Keratinocyte (primary cell): ENCODE data around the gene ENO1. TPM values are rescaled to one million over a fixed set of nuclear protein-coding genes. Genes with fewer than 3 reads are reported as not detected.

Experiments
- DNase-seq: peaks from one replicate; pipeline ENCODE4 v3.0.0-alpha.2; 2011; ENCODE audit warnings: low read depth, missing footprints, low spot score
- FAIRE-seq: peaks from 2 replicates; lab custom pipeline; 2011; peaks lifted over from hg19 to GRCh38; lab: Jason Lieb, UNC
- H2AFZ ChIP-seq: 2 replicates; pipeline ENCODE4 v1.6.0; 2012; ENCODE audit warnings: low read length, control low read depth, inconsistent platforms; ENCODE audit not compliant: control insufficient read depth
- H3K27ac ChIP-seq: 2 replicates; pipeline ENCODE4 v1.5.1; 2011; ENCODE audit warnings: low read length; ENCODE audit not compliant: control insufficient read depth, insufficient read depth
- H3K27me3 ChIP-seq: 3 replicates; pipeline ENCODE4 v1.6.0; 2011; ENCODE audit warnings: low read length; ENCODE audit not compliant: control insufficient read depth, insufficient read depth; ENCODE audit errors: extremely low read depth
- H3K36me3 ChIP-seq, 2 experiments: 2 replicates in 1 of 2; 3 replicates in 1 of 2; pipeline ENCODE4 v1.5.1; 2011; ENCODE audit warnings: low read length in 2 of 2, mild to moderate bottlenecking in 1 of 2; ENCODE audit not compliant: control insufficient read depth in 2 of 2, insufficient read depth in 2 of 2; ENCODE audit errors: extremely low read depth in 1 of 2
- H3K4me1 ChIP-seq: 3 replicates; pipeline ENCODE4 v1.5.1; 2011; ENCODE audit warnings: low read length; ENCODE audit not compliant: control insufficient read depth, insufficient read depth; ENCODE audit errors: extremely low read depth
- H3K4me2 ChIP-seq: 3 replicates; pipeline ENCODE4 v1.6.0; 2011; ENCODE audit warnings: low read depth, low read length; ENCODE audit not compliant: control insufficient read depth, insufficient read depth; ENCODE audit errors: extremely low read depth
- H3K4me3 ChIP-seq, 3 experiments: fragments of 200-600 bp in 1 of 3; sonication (generic) in 1 of 3; 2 replicates in 2 of 3; 3 replicates in 1 of 3; pipeline ENCODE4 v1.5.1; 2011 to 2016; ENCODE audit warnings: low read length in 3 of 3, mild to moderate bottlenecking in 3 of 3, control low read depth in 2 of 3, inconsistent platforms in 1 of 3, low read depth in 1 of 3, mixed read lengths in 1 of 3, mixed run types in 1 of 3, moderate library complexity in 1 of 3; ENCODE audit not compliant: control insufficient read depth in 2 of 3, insufficient read depth in 2 of 3; ENCODE audit errors: extremely low read depth in 1 of 3
- H3K79me2 ChIP-seq: 2 replicates; pipeline ENCODE4 v1.6.0; 2012; ENCODE audit warnings: low read length; ENCODE audit not compliant: control insufficient read depth, insufficient read depth
- H3K9ac ChIP-seq: 3 replicates; pipeline ENCODE4 v1.6.0; 2011; ENCODE audit warnings: low read length; ENCODE audit not compliant: control insufficient read depth, insufficient read depth; ENCODE audit errors: extremely low read depth
- H3K9me1 ChIP-seq: 3 replicates; pipeline ENCODE4 v1.6.0; 2011; ENCODE audit warnings: low read length; ENCODE audit not compliant: control insufficient read depth, insufficient read depth; ENCODE audit errors: extremely low read depth
- H3K9me3 ChIP-seq: 2 replicates; pipeline ENCODE4 v1.5.1; 2012; ENCODE audit warnings: low read depth, low read length; ENCODE audit not compliant: control insufficient read depth
- H4K20me1 ChIP-seq: 3 replicates; pipeline ENCODE4 v1.6.0; 2011; ENCODE audit warnings: low read length; ENCODE audit not compliant: control insufficient read depth, insufficient read depth; ENCODE audit errors: extremely low read depth
- CTCF ChIP-seq, 3 experiments: IDR thresholded peaks in 1 of 3; conservative IDR thresholded peaks in 1 of 3; optimal IDR thresholded peaks in 1 of 3; 2 replicates in 2 of 3; 3 replicates in 1 of 3; pipeline versions ENCODE3 to v1.5.1; 2011; ENCODE audit warnings: low read length in 3 of 3, mild to moderate bottlenecking in 3 of 3, moderate library complexity in 2 of 3, control low read depth in 1 of 3, inconsistent platforms in 1 of 3; ENCODE audit not compliant: insufficient read depth in 2 of 3; ENCODE audit errors: extremely low read depth in 1 of 3
- EZH2 ChIP-seq: IDR thresholded peaks from one replicate; pipeline ENCODE4 v1.6.1; 2012; ENCODE audit warnings: inconsistent platforms, mild to moderate bottlenecking, low read length, moderate library complexity
- dilution Hi-C: fragments of 300-500 bp; cut with MboI; formaldehyde crosslinking; loops from one replicate; pipeline ENCODE4 v1.7.0; 2020; ENCODE audit warnings: low sequenced_read_pairs; ENCODE audit not compliant: extremely low pct_ligation_motif_present
- polyA plus RNA-seq, 5 experiments: library from polyadenylated mRNA; depleted of rRNA in 3 of 5; stranded (reverse) in 3 of 5; stranded (forward) in 1 of 5; unstranded in 1 of 5; fragments of >200 nt; gene quantifications; 1 replicate in 1 of 5; 2 replicates in 3 of 5; 3 replicates in 1 of 5; pipeline versions ENCODE4 v1.2.1 to v1.2.3, GENCODE V29; 2011 to 2012; ENCODE audit warnings: missing spikeins in 2 of 5, low read depth in 1 of 5, low replicate concordance in 1 of 5

ENO1 gene
- polyA plus RNA-seq, 1 donor (not counting 4 experiments of a cell fraction or from before 2014, with no cell fraction given): 1,908 TPM

- H3K27ac ChIP-seq: no peak overlapping the region
- no peaks in the 10 kb centered on the region for H3K9me3 ChIP-seq
- DNase-seq: no peak
- H3K9me1 ChIP-seq: no peaks in the 10 kb centered on the region
- FAIRE-seq: no peak
- dilution Hi-C loops: no loop called here
- no peak overlapping the region for H2AFZ ChIP-seq
- H3K4me3 ChIP-seq: no peak overlapping the region
- no peaks in the 10 kb centered on the region for H3K4me1 ChIP-seq
- no peak for TF ChIP-seq EZH2
- no peak for TF ChIP-seq CTCF (optimal IDR thresholded peaks at IDR 0.05 in 1 of 3, IDR thresholded peaks at IDR 0.05 in 1 of 3, conservative IDR thresholded peaks at IDR 0.05 in 1 of 3; ENCODE audit: extremely low read depth in 1 of 3, insufficient read depth in 2 of 3, low read length in 3 of 3)
- no peaks in the 10 kb centered on the region for H3K27me3 ChIP-seq
- H3K79me2 ChIP-seq: no peaks in the 10 kb centered on the region
- H3K4me2 ChIP-seq: no peak overlapping the region
- peaks cover 1% of the 10 kb centered on the region for H4K20me1 ChIP-seq
- H3K9ac ChIP-seq: no peak overlapping the region
- H3K36me3 ChIP-seq: peaks cover 4 to 8% of the 10 kb centered on the region in 2 experiments
Observed at GRCh38 chr1:8854240-8854639, 24.2 kb downstream of the ENO1 start.

GRCh38 chr1:8851060-8851459 is 27.4 kb downstream of the ENO1 start:
- no peak overlapping the region for H3K4me2 ChIP-seq
- FAIRE-seq: no peak
- H3K9me1 ChIP-seq: no peaks in the 10 kb centered on the region
- H3K9me3 ChIP-seq: no peaks in the 10 kb centered on the region
- H3K27me3 ChIP-seq: no peaks in the 10 kb centered on the region
- no peak overlapping the region for H3K4me3 ChIP-seq
- no peaks in the 10 kb centered on the region for H3K79me2 ChIP-seq
- no peaks in the 10 kb centered on the region for H3K36me3 ChIP-seq
- dilution Hi-C loops: no loop called here
- DNase-seq: no peak
- no peak overlapping the region for H2AFZ ChIP-seq
- H3K9ac ChIP-seq: no peak overlapping the region
- TF ChIP-seq EZH2 (no peak), CTCF (optimal IDR thresholded peaks at IDR 0.05 in 1 of 3, IDR thresholded peaks at IDR 0.05 in 1 of 3, conservative IDR thresholded peaks at IDR 0.05 in 1 of 3; ENCODE audit: extremely low read depth in 1 of 3, insufficient read depth in 2 of 3, low read length in 3 of 3) (no peak)
- no peaks in the 10 kb centered on the region for H3K4me1 ChIP-seq
- no peak overlapping the region for H3K27ac ChIP-seq
- no peaks in the 10 kb centered on the region for H4K20me1 ChIP-seq
